ENCODE results near the gene RIT1.

Gene RIT1

DNA sequence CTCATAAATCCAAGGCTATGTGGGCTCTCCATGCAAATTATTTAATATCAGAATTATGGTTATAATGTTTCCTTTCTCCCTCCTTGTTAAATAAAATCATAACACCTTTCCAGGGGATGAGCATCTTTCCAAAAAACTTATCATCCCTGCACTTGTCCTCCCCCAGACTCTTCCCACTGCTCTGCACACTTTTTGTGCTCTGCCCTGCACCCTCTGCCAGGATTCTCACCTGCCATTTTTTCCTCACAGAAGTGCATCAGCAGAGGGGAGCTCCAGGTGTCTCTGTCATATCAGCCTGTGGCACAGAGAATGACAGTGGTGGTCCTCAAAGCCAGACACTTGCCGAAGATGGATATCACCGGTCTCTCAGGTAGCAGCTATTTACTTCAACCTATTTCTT, 30.9 kb downstream of the RIT1 start:
- Histone ChIP-seq H3K9ac (ENCODE audit: insufficient read length, low read depth) (no peak overlapping the region), H3K36me3 (ENCODE audit: insufficient read depth, insufficient read length, low read length) (peaks cover 2% of the 10 kb centered on the region), H3K4me1 (ENCODE audit: insufficient read depth, insufficient read length) (peaks cover 3% of the 10 kb centered on the region), H3K27me3 (ENCODE audit: insufficient read depth, insufficient read length) (no peaks in the 10 kb centered on the region), H3K9me3 (ENCODE audit: insufficient read depth, low read length) (no peaks in the 10 kb centered on the region), H3K4me3 (ENCODE audit: insufficient read length, low read depth) (no peak overlapping the region)
- no peak for TF ChIP-seq SUZ12 (IDR thresholded peaks at IDR 0.05; ENCODE audit: extremely low read depth, insufficient read depth, insufficient read length)
- no peak for TF ChIP-seq ZNF274 (IDR thresholded peaks at IDR 0.05; ENCODE audit: low read depth, low read length)
- no peak for TF ChIP-seq YY1 (IDR thresholded peaks at IDR 0.05; ENCODE audit: insufficient read depth, insufficient read length)
- DNase-seq (ENCODE audit: low read depth, low spot score), result no peak

DNA sequence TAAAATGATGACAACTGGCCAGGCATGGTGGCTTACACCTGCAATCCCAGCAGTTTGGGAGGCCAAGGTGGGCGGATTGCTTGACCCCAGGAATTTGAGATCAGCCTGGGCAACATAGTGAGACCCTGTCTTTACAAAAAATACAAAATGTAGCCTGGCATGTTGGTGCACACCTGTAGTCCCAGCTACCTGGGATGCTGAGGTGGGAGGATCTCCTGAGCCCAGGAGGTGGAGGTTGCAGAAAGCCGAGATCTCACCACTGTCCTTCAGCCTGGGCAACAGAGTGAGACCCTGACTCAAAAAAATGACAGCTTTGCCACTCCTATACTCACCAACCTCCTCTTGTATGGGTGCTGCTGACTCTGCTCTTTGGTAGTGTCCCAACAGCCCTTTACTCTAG, 33.2 kb downstream of the RIT1 start:
- Histone ChIP-seq H3K4me3 (ENCODE audit: insufficient read length, low read depth) (no peak overlapping the region), H3K36me3 (ENCODE audit: insufficient read depth, insufficient read length, low read length) (peaks cover 2% of the 10 kb centered on the region), H3K9ac (ENCODE audit: insufficient read length, low read depth) (no peak overlapping the region), H3K4me1 (ENCODE audit: insufficient read depth, insufficient read length) (no peaks in the 10 kb centered on the region), H3K27me3 (ENCODE audit: insufficient read depth, insufficient read length) (no peaks in the 10 kb centered on the region), H3K9me3 (ENCODE audit: insufficient read depth, low read length) (no peaks in the 10 kb centered on the region)
- DNase-seq (ENCODE audit: low read depth, low spot score), result no peak
- TF ChIP-seq ZNF274 (IDR thresholded peaks at IDR 0.05; ENCODE audit: low read depth, low read length) (no peak), YY1 (IDR thresholded peaks at IDR 0.05; ENCODE audit: insufficient read depth, insufficient read length) (no peak), SUZ12 (IDR thresholded peaks at IDR 0.05; ENCODE audit: extremely low read depth, insufficient read depth, insufficient read length) (no peak)

DNA sequence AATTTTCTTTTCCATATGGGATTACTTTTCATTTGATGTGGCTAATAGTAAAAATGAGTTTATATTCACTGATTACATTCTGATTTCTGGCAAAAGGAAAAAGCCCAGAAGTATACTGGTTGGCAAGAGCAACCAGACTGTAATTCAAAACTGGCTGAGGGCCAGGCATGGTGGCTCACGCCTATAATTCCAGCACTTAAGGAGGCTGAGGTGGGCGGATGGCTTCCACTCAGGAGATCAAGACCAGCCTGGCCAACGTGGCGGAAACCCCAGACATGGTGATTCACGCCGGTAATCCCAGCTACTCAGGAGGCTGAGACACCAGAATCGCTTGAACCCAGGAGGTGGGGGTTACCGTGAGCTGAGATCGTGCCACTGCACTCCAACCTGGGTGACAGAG, 37.3 kb downstream of the RIT1 start:
- H3K36me3 ChIP-seq (ENCODE audit: insufficient read depth, insufficient read length, low read length), result no peaks in the 10 kb centered on the region
- TF ChIP-seq YY1 (IDR thresholded peaks at IDR 0.05; ENCODE audit: insufficient read depth, insufficient read length) (no peak), SUZ12 (IDR thresholded peaks at IDR 0.05; ENCODE audit: extremely low read depth, insufficient read depth, insufficient read length) (no peak), ZNF274 (IDR thresholded peaks at IDR 0.05; ENCODE audit: low read depth, low read length) (no peak)
- H3K9ac ChIP-seq (ENCODE audit: insufficient read length, low read depth), result no peak overlapping the region
- no peaks in the 10 kb centered on the region for H3K27me3 ChIP-seq (ENCODE audit: insufficient read depth, insufficient read length)
- H3K4me1 ChIP-seq (ENCODE audit: insufficient read depth, insufficient read length), result no peaks in the 10 kb centered on the region
- no peaks in the 10 kb centered on the region for H3K9me3 ChIP-seq (ENCODE audit: insufficient read depth, low read length)
- no peak overlapping the region for H3K4me3 ChIP-seq (ENCODE audit: insufficient read length, low read depth)
- no peak for DNase-seq (ENCODE audit: low read depth, low spot score)

DNA sequence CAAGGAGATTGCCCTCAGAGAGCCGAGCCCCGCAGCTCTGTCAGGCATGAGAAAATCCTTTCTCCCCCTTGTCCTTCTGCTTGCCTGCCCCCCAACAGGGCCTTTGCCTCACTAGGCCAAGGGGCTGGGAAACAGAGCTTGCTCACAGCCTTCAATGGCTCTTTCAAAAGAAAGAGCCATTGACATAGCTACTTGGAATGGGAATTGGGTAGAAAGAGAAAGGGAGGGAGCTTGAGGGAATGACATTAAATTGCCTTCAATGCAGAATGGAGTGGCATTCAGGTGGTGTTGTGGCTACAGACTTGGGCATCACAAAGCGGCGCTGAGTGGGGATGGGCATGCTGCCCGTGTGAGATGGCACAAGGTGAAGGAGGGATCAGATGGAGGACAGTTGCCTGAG, 38.6 kb downstream of the RIT1 start:
- TF ChIP-seq ZNF274 (IDR thresholded peaks at IDR 0.05; ENCODE audit: low read depth, low read length) (no peak), YY1 (IDR thresholded peaks at IDR 0.05; ENCODE audit: insufficient read depth, insufficient read length) (no peak), SUZ12 (IDR thresholded peaks at IDR 0.05; ENCODE audit: extremely low read depth, insufficient read depth, insufficient read length) (no peak)
- Histone ChIP-seq H3K4me3 (ENCODE audit: insufficient read length, low read depth) (no peak overlapping the region), H3K9me3 (ENCODE audit: insufficient read depth, low read length) (no peaks in the 10 kb centered on the region), H3K4me1 (ENCODE audit: insufficient read depth, insufficient read length) (no peaks in the 10 kb centered on the region), H3K9ac (ENCODE audit: insufficient read length, low read depth) (no peak overlapping the region), H3K36me3 (ENCODE audit: insufficient read depth, insufficient read length, low read length) (no peaks in the 10 kb centered on the region), H3K27me3 (ENCODE audit: insufficient read depth, insufficient read length) (no peaks in the 10 kb centered on the region)
- no peak for DNase-seq (ENCODE audit: low read depth, low spot score)

DNA sequence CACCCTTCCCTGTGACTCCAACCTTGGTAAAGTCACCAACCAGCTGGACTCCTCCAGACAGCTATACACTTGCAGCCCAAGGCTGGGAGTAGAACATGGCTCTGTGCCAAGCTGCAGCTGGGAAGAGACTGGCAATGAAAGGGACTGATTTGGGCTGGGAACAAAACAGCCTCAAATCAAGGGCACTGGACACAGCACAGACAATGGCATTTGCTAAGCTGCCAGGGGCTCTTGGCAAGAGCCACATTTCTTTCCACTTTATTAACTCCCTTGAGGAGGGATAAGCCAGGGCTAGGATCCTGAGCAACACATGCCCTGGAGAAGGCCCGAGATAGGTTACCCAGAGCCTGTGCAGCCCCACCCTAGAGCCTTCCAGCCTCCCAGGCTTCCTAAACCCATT, 39.8 kb downstream of the RIT1 start:
- Histone ChIP-seq H3K9me3 (ENCODE audit: insufficient read depth, low read length) (no peaks in the 10 kb centered on the region), H3K9ac (ENCODE audit: insufficient read length, low read depth) (no peak overlapping the region), H3K4me1 (ENCODE audit: insufficient read depth, insufficient read length) (no peaks in the 10 kb centered on the region), H3K36me3 (ENCODE audit: insufficient read depth, insufficient read length, low read length) (no peaks in the 10 kb centered on the region), H3K27me3 (ENCODE audit: insufficient read depth, insufficient read length) (no peaks in the 10 kb centered on the region), H3K4me3 (ENCODE audit: insufficient read length, low read depth) (no peak overlapping the region)
- DNase-seq (ENCODE audit: low read depth, low spot score), result no peak
- TF ChIP-seq ZNF274 (IDR thresholded peaks at IDR 0.05; ENCODE audit: low read depth, low read length) (no peak), YY1 (IDR thresholded peaks at IDR 0.05; ENCODE audit: insufficient read depth, insufficient read length) (no peak), SUZ12 (IDR thresholded peaks at IDR 0.05; ENCODE audit: extremely low read depth, insufficient read depth, insufficient read length) (no peak)

DNA sequence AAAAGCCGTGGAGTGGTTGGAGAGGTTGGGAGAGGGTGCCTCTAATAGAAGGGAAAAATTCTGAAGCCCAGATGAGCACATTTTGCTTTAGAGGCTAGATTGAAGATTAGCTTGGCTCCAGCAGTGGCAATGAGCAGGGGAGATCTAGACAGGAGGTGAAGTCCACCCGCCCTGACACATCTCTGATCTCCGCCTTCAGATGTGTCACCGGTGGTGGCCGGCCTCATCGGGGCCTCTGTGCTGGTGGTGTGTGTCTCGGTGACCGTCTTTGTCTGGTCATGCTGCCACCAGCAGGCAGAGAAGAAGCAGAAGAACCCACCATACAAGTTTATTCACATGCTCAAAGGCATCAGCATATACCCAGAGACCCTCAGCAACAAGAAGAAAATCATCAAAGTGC, 43.4 kb downstream of the RIT1 start:
- no peak overlapping the region for H3K4me3 ChIP-seq (ENCODE audit: insufficient read length, low read depth)
- no peak for DNase-seq (ENCODE audit: low read depth, low spot score)
- H3K36me3 ChIP-seq (ENCODE audit: insufficient read depth, insufficient read length, low read length), result no peaks in the 10 kb centered on the region
- H3K9ac ChIP-seq (ENCODE audit: insufficient read length, low read depth), result no peak overlapping the region
- H3K4me1 ChIP-seq (ENCODE audit: insufficient read depth, insufficient read length), result no peaks in the 10 kb centered on the region
- TF ChIP-seq YY1 (IDR thresholded peaks at IDR 0.05; ENCODE audit: insufficient read depth, insufficient read length) (no peak), SUZ12 (IDR thresholded peaks at IDR 0.05; ENCODE audit: extremely low read depth, insufficient read depth, insufficient read length) (no peak), ZNF274 (IDR thresholded peaks at IDR 0.05; ENCODE audit: low read depth, low read length) (no peak)
- no peaks in the 10 kb centered on the region for H3K9me3 ChIP-seq (ENCODE audit: insufficient read depth, low read length)
- H3K27me3 ChIP-seq (ENCODE audit: insufficient read depth, insufficient read length), result no peaks in the 10 kb centered on the region

DNA sequence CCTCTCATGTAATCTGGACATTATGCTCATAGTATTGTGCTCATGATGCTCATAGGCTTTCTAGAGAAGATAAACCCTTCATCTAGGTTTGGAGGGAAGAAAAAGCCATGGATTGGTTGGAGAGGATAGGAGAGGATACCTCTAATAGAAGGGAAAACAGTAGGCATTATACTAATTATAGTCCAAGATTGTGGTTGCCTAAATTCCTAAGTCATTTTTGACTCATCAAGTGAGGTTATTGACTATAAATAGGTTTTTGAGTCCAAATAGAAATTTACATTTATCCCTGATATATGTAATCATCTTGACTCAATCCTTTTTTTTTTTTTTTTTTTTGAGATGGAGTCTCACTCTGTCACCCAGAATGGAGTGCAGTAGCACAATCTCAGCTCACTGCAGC, 46.8 kb downstream of the RIT1 start:
- TF ChIP-seq ZNF274 (IDR thresholded peaks at IDR 0.05; ENCODE audit: low read depth, low read length), result no peak
- Histone ChIP-seq H3K27me3 (ENCODE audit: insufficient read depth, insufficient read length) (peaks cover 6% of the 10 kb centered on the region), H3K4me3 (ENCODE audit: insufficient read length, low read depth) (no peak overlapping the region), H3K9ac (ENCODE audit: insufficient read length, low read depth) (no peak overlapping the region), H3K4me1 (ENCODE audit: insufficient read depth, insufficient read length) (peaks cover 8% of the 10 kb centered on the region), H3K36me3 (ENCODE audit: insufficient read depth, insufficient read length, low read length) (no peaks in the 10 kb centered on the region), H3K9me3 (ENCODE audit: insufficient read depth, low read length) (no peaks in the 10 kb centered on the region)
- DNase-seq (ENCODE audit: low read depth, low spot score), result no peak

DNA sequence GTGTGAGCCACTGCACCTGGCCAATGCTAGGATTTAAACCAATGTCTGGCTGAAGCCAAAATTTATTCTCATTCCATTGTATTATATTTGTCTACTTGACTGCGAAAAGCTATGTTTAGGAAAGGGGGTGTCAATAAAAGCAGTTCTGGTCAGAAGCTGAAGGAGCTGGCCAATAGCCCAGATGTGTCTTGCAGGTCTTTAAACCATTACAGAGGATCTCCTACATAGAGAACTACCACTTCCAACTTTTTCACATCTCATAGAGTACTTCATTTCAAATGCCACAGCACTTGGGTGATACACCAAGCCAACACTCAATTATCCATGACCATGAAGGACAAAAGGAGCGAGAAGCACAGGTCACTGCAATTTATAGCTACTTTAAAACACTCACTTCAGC, 49.3 kb downstream of the RIT1 start:
- no peak overlapping the region for H3K9ac ChIP-seq (ENCODE audit: insufficient read length, low read depth)
- peaks cover 8% of the 10 kb centered on the region for H3K4me1 ChIP-seq (ENCODE audit: insufficient read depth, insufficient read length)
- H3K27me3 ChIP-seq (ENCODE audit: insufficient read depth, insufficient read length), result peaks cover 6% of the 10 kb centered on the region
- H3K9me3 ChIP-seq (ENCODE audit: insufficient read depth, low read length), result no peaks in the 10 kb centered on the region
- DNase-seq (ENCODE audit: low read depth, low spot score), result no peak
- H3K4me3 ChIP-seq (ENCODE audit: insufficient read length, low read depth), result no peak overlapping the region
- H3K36me3 ChIP-seq (ENCODE audit: insufficient read depth, insufficient read length, low read length), result no peaks in the 10 kb centered on the region
- TF ChIP-seq YY1 (IDR thresholded peaks at IDR 0.05; ENCODE audit: insufficient read depth, insufficient read length) (no peak), ZNF274 (IDR thresholded peaks at IDR 0.05; ENCODE audit: low read depth, low read length) (no peak)

Measured in NT2/D1 (cell line).